ENCODE data around the gene WNT1.
A peak's percentile ranks its signal among the peaks of the same experiment; 100 is the strongest.

Gene WNT1

DNA sequence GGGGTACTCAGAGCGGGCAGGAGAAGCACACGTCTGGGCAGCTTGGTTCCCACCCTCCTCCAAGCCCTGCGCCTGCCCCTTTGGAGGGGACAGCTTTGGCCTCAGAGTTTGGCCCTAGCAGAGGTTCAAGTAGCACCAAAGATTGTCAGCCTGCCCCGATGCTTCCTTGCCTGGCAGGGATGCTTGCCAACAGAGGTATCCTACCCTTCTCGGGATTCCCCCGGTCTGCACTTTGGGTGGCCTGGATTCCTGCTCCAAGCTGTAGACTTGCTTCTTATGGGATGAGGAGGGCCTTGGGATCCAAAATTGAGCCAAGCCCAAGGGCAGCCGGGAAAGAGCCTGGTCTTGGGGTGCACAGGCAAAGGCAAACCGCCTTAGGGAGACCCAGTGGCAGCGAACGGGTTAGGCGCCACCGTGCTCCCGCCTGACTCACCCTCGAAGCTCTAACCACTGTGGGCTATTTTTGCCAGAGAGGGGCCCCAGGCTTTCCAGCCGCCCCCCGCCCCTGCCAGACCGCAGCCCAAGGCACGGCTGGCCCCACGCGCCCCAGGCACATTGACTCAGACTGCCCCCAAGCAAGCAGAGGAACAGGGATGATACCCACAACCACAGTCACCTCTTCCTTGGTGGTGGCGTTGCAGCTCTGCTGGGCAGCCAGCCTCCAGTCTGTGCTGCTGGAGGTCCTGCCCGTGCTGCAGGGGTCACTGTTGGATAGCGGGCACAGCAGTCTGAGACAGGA lies 5.7 kb upstream of the WNT1 start:
- no peaks in the 10 kb centered on the region for H3K36me3 ChIP-seq (replicated peaks; ENCODE audit: low read depth, low read length)
- H3K4me1 ChIP-seq (ENCODE audit: low read length) = peaks cover 38% of the 10 kb centered on the region
- no peak overlapping the region for H2AFZ ChIP-seq (ENCODE audit: low read depth, low read length)
- H3K9ac ChIP-seq (ENCODE audit: low read length) = no peak overlapping the region
- peak overlapping the region; percentile 98 for H3K4me2 ChIP-seq (ENCODE audit: low read length)
- H3K79me2 ChIP-seq (ENCODE audit: low read length) = peaks cover 3% of the 10 kb centered on the region; the same call in 1 of the 2 replicates
- peak overlapping the region; percentile 96; the same call in 1 of the 2 replicates for H3K4me3 ChIP-seq (ENCODE audit: low read length)
- no peak overlapping the region for H3K27ac ChIP-seq (ENCODE audit: low read length)
- no peaks in the 10 kb centered on the region for H3K27me3 ChIP-seq (ENCODE audit: low read depth, low read length)
- H4K20me1 ChIP-seq (ENCODE audit: insufficient read depth, low read length) = no peaks in the 10 kb centered on the region
- TF ChIP-seq, protein P1, sequence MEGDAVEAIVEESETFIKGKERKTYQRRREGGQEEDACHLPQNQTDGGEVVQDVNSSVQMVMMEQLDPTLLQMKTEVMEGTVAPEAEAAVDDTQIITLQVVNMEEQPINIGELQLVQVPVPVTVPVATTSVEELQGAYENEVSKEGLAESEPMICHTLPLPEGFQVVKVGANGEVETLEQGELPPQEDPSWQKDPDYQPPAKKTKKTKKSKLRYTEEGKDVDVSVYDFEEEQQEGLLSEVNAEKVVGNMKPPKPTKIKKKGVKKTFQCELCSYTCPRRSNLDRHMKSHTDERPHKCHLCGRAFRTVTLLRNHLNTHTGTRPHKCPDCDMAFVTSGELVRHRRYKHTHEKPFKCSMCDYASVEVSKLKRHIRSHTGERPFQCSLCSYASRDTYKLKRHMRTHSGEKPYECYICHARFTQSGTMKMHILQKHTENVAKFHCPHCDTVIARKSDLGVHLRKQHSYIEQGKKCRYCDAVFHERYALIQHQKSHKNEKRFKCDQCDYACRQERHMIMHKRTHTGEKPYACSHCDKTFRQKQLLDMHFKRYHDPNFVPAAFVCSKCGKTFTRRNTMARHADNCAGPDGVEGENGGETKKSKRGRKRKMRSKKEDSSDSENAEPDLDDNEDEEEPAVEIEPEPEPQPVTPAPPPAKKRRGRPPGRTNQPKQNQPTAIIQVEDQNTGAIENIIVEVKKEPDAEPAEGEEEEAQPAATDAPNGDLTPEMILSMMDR (IDR thresholded peaks at IDR 0.05; ENCODE audit: low read depth, low read length) = no peak
- TF ChIP-seq EZH2phosphoT487 (IDR thresholded peaks at IDR 0.05; ENCODE audit: low read depth) = no peak
- H3K9me3 ChIP-seq (ENCODE audit: insufficient read depth, low read length) = no peaks in the 10 kb centered on the region

DNA sequence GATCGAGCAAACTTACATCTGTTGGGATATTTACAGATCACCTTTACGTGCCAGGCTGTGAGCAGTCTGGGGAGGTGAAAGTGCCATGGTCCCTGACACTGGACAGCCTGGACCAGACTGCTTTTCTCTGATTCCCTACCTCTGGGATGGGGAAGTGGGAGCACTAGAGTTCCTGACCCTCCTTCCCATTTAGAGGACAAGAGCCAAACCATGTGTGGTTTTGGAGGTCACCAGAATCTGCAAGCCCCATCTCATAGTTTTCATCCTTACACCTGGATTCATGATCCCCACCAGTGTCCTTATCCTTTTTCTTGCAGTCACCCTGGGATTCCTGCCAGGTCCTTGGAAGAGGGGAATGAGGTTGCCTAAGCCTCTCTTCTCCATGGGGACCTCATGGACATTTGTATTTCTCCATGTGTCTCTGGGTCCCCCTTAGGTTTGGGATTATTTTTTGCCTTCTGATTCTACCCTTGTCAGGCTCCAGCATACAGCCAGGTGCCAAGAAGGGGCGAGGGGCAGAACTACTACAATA lies 5.1 kb upstream of the WNT1 start:
- H3K9me3 ChIP-seq (ENCODE audit: insufficient read depth, low read length) = no peaks in the 10 kb centered on the region
- no peak overlapping the region for H3K4me3 ChIP-seq (ENCODE audit: low read length)
- no peaks in the 10 kb centered on the region for H3K36me3 ChIP-seq (replicated peaks; ENCODE audit: low read depth, low read length)
- H3K9ac ChIP-seq (ENCODE audit: low read length) = no peak overlapping the region
- no peak overlapping the region for H2AFZ ChIP-seq (ENCODE audit: low read depth, low read length)
- no peaks in the 10 kb centered on the region; the same call in 1 of the 2 replicates for H3K27me3 ChIP-seq (ENCODE audit: low read depth, low read length)
- peaks cover 3% of the 10 kb centered on the region; the same call in 1 of the 2 replicates for H3K79me2 ChIP-seq (ENCODE audit: low read length)
- TF ChIP-seq, protein P1 (IDR thresholded peaks at IDR 0.05; ENCODE audit: low read depth, low read length) = no peak
- no peak for TF ChIP-seq EZH2phosphoT487 (IDR thresholded peaks at IDR 0.05; ENCODE audit: low read depth)
- H3K27ac ChIP-seq (ENCODE audit: low read length) = no peak overlapping the region
- no peak overlapping the region for H3K4me2 ChIP-seq (ENCODE audit: low read length)
- H3K4me1 ChIP-seq (ENCODE audit: low read length) = peaks cover 33% of the 10 kb centered on the region
- H4K20me1 ChIP-seq (ENCODE audit: insufficient read depth, low read length) = no peaks in the 10 kb centered on the region

DNA sequence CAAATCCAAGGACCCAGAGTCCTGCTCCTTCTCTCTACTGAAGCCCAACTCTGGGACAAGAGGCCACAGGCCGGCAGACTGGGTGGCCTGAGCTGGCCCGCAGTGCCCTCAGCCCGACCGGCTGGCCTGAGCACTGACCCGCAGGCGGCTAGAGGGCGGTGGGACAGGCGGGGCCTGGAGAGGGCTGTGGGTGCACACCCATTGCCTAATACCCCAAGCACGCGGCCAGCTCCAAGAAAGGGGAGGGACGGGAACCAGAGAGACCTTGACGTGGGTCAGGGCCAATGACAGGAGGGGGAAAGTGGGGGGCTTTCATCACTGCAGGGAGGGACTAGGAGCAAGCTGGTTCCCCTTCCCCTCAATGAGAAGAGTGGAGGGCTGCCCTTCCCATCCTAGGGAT lies 4.6 kb upstream of the WNT1 start:
- Histone ChIP-seq H3K36me3 (replicated peaks; ENCODE audit: low read depth, low read length) (no peaks in the 10 kb centered on the region), H3K79me2 (ENCODE audit: low read length) (peaks cover 3% of the 10 kb centered on the region; the same call in 1 of the 2 replicates), H3K9ac (ENCODE audit: low read length) (no peak overlapping the region), H3K27me3 (ENCODE audit: low read depth, low read length) (no peaks in the 10 kb centered on the region; the same call in 1 of the 2 replicates), H3K9me3 (ENCODE audit: insufficient read depth, low read length) (no peaks in the 10 kb centered on the region), H4K20me1 (ENCODE audit: insufficient read depth, low read length) (no peaks in the 10 kb centered on the region), H3K4me2 (ENCODE audit: low read length) (no peak overlapping the region), H3K27ac (ENCODE audit: low read length) (no peak overlapping the region), H3K4me3 (ENCODE audit: low read length) (no peak overlapping the region), H3K4me1 (ENCODE audit: low read length) (peaks cover 28% of the 10 kb centered on the region), H2AFZ (ENCODE audit: low read depth, low read length) (no peak overlapping the region)
- TF ChIP-seq EZH2phosphoT487 (IDR thresholded peaks at IDR 0.05; ENCODE audit: low read depth) = no peak
- TF ChIP-seq, protein P1 (IDR thresholded peaks at IDR 0.05; ENCODE audit: low read depth, low read length) = no peak

DNA sequence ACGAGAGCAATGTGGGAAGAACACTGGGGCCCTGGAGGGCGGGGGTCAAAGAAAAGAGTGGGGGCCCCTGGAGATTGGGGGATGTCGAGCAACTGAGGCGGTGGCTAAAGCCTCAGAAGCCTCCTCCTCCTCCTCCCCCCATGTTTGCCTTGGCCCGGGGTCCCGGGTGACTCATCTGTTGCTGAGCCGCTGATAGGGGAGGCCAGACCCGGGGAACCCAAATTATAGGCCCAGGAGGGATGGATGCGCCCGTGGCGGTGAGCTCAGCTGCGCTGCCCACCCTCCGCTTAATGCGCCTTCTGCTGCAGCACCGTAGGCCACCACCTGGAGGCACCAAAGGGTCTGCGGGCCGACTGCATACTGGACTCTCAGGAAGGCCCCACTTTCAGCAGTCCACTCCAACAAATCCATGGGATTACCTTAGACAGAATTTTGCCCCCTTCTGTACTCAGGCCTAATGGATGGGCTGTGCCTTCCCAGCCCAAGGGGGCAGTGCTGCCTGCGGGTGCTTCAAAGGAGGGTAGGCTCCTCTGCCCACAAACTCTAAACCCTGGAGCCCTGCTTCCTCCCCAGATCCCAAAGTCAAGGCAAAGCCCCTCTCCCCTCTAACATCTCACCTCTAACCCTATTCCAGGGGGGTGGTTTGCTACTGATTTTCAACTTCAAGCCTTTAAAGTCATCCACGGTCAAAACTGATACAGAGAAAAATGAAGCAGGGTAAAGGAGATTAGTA lies 4.0 kb upstream of the WNT1 start:
- peaks cover 3% of the 10 kb centered on the region; the same call in 1 of the 2 replicates for H3K79me2 ChIP-seq (ENCODE audit: low read length)
- no peaks in the 10 kb centered on the region for H4K20me1 ChIP-seq (ENCODE audit: insufficient read depth, low read length)
- H3K27me3 ChIP-seq (ENCODE audit: low read depth, low read length) = peaks cover 5% of the 10 kb centered on the region
- no peak overlapping the region for H3K27ac ChIP-seq (ENCODE audit: low read length)
- peaks cover 22% of the 10 kb centered on the region for H3K4me1 ChIP-seq (ENCODE audit: low read length)
- no peak overlapping the region for H3K4me3 ChIP-seq (ENCODE audit: low read length)
- H2AFZ ChIP-seq (ENCODE audit: low read depth, low read length) = peak overlapping the region; percentile 48; the same call in 1 of the 2 replicates
- H3K9me3 ChIP-seq (ENCODE audit: insufficient read depth, low read length) = no peaks in the 10 kb centered on the region
- H3K4me2 ChIP-seq (ENCODE audit: low read length) = no peak overlapping the region
- H3K9ac ChIP-seq (ENCODE audit: low read length) = no peak overlapping the region
- no peaks in the 10 kb centered on the region for H3K36me3 ChIP-seq (replicated peaks; ENCODE audit: low read depth, low read length)
- TF ChIP-seq, protein P1 (IDR thresholded peaks at IDR 0.05; ENCODE audit: low read depth, low read length) = peak; percentile 43
- no peak for TF ChIP-seq EZH2phosphoT487 (IDR thresholded peaks at IDR 0.05; ENCODE audit: low read depth)

All from OCI-LY3 (cell line).